NCI-H1417 treated with DMSO at 0.1 percent for 48 hours (cell line): Measurements from ENCODE around the gene SNAP47.

Source experiments
- DNase-seq: peaks from one replicate; lab custom pipeline; 2025; lab: John Stamatoyannopoulos, UW

SNAP47 gene

DNA sequence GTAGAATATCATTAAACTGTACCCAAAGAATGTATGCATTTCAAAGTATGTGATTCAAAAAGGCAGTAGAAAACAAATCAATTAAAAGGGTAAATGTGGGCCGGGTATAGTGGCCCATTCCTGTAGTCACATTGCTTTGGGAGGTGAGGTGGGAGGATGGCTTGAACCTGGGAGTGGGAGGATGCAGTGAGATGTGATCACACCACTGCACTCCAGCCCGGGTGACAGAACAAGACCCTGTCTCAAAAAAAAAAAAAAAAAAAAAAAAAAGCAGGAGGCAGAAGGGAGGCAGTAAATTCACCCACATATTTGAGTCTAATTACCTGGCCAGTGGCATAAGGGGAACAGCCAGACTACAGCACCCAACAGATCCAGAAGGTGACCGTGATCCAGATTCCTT, 62.4 kb downstream of the SNAP47 start:
- DNase-seq, result no peak

DNA sequence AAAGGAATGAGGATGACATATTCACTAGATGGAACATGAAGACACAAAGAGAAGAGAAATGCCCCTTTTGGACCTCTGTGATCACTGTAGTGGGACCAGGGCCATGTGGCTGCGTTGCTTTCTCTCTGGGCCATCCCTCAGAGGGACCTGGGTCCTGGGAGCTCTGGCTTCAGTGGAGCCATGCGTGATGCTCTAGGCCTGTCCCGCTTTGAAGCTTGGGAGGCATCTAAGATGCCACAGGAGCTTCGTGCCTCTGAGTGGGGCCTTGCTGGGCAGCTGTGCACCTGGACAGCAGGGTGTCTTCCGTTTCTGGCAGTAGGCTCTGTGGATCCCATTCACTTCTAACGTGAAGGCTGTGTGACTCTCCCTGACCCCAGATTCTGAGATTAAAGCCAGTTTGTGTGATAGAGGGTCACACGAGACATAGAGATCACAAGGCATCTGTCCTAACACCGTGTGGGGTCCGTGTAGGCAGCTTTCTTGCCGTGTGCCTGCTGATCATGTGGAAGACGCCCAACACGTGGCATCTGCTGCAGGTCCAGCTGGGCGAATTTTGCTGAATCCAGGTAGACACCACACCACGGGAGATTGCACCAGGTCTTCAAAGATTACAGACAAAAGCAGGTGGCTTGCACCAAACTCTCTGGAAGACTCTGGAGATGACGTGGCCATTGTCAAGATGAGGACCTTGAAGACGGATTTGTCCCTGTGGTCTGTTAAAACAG, 63.0 kb downstream of the SNAP47 start:
- DNase-seq, result no peak

GRCh38 chr1:227799756-227800155, 64.5 kb downstream of the SNAP47 start:
- DNase-seq, result no peak

DNA sequence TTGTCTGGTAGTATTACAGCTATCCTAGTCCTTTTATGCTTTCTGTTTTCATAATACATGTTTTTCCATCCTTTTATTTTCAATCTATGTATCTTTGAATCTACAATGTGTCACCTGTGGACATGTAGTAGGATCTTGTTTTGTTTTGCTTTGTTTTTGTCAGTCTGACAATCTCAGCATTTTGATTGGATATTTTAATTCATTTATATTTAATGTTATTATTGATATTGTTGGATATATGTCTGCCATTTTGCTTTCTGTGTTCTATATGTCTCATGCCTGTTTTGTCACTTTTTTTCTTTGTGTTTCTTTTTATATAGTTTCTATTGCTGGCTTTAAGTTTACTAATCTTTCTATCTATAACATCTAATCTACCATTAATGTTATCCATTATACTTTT, 68.7 kb downstream of the SNAP47 start:
- no peak for DNase-seq

DNA sequence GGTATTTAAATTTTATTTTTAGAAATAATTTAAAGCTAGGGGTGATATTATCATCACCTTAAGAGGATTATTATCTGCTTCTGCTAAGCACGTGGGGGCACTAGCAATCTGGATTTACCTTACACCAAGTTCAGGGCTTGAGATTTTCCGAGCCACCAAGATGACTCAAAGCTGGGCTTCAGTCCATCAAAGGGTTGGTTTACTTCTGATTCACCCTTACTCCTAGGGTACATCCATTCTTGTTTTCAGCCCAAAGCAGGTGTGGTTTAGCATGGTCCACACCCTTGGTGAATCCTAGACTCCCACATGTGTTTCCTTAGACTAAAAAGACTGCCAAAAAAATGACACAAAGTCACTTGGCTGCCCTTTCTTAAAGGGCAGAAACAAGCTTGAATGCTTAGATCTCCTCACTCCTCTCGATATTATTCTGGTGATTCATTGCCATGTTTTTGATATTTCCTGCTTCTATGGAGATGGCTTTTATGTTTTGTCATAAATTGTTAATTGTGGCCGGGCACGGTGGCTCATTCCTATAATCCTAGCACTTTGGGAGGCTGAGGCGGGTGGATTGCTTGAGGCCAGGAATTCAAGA, 70.5 kb downstream of the SNAP47 start:
- no peak for DNase-seq

DNA sequence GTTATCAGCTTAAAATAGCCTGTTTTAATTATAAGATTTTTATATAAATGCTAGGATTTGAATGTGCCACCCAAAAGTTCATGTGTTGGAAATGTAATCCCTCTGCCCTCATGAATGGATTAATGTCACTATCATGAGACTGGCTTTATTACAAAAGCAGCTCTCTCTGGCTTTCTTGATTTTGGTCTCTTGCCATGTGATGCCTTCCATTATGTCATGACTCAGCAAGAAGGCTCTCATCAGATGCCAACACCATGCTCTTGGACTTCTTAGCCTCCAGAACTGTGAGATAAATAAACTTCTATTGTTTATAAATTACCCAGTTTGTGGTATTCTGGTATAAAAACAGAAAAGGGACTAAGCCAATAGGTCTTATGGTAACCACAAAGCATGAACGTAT, 73.3 kb downstream of the SNAP47 start:
- no peak for DNase-seq

GRCh38 chr1:227809026-227809425, 73.8 kb downstream of the SNAP47 start:
- DNase-seq, result no peak

DNA sequence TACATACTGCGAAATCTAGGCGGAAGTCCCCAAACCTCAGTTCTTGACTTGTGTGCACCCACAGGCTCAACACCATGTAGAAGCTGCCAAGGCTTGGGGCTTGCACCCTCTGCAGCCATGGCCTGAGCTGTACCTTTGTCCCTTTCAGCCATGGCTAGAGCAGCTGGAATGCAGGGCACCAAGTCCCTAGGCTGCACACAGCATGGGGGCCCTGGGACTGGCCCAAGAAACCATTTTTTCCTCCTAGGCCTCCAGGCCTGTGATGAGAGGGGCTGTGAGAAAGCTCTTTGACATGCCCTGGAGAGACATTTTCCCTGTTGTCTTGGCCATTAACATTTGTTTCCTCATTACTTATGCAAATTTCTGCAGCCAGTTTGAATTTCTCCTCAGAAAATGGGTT, 78.7 kb downstream of the SNAP47 start:
- DNase-seq, result no peak

DNA sequence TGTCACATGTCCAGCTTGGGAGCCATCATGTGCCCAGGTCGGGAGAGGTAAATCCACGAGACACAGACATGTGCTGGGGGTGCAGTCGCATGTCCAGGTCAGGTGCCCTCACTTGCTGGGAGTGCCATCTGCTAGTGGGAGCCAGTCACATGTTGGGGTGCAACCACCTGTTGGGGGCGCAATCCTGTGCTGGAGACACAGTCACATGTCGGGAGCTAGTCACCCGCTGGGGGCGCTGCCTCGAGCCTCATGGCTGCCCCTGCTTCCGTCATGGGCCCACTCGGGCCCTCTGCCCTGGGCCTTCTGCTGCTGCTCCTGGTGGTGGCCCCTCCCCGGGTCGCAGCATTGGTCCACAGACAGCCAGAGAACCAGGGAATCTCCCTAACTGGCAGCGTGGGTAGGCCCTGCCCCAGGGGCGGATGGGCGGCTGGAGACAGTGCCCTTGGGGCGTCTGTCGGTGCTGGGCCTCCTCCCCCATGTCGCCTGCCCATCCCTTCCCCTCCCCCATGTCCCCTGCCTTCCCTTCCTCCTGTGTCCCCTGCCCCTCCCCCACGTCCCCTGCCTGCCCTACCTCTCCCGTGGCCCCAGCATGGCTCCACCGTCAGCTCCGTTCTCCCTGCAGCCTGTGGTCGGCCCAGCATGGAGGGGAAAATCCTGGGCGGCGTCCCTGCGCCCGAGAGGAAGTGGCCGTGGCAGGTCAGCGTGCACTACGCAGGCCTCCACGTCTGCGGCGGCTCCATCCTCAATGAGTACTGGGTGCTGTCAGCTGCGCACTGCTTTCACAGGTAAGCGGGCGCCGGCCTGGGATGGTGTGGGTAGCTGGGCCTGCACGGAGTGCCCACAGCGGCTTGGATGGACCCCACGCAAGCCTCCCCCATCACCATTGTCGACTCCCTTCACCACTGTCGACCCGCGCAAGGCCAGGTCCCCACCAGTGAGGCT, 80.5 kb downstream of the SNAP47 start, which contains the start of gene PRSS38:
Gene PRSS38, plus strand, starts transcription at position 208 of the 942 bp plus-strand sequence. Its CDS starts 42 bp downstream, at position 250.
- no peak for DNase-seq

GRCh38 chr1:227816750-227817446, 81.7 kb downstream of the SNAP47 start:
- no peak for DNase-seq

GRCh38 chr1:227823537-227823936, 88.3 kb downstream of the SNAP47 start:
- no peak for DNase-seq

- DNase-seq, result no peak
Measured at GRCh38 chr1:227824204-227824603, 89.0 kb downstream of the SNAP47 start.

DNA sequence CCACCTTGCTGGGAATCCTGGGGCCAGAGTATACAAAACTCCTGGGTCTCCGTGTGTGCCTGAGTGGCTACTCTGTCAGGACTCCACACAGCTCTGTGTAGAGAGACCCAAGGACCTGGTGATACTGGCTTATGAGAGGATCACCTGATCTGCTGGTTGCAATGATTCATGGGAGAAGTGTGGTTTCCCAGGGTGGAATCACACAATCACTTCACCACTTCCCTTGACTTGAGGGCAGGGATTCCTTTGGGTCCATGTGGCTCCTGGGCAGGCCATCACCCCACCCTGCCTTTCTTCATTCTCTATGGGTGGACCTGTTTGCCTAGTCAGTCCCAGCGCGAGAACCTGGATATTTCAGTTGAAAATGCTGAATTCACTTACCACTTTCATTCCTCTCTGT, 93.6 kb downstream of the SNAP47 start:
- no peak for DNase-seq
